Adrenal gland (tissue), 5 donors: ENCODE data around the gene SRRT.

Experiments used
- CTCF ChIP-seq, 6 experiments: fragments of 450-650 bp in 4 of 6; fragments of 200-600 bp in 2 of 6; sonication (generic) in 1 of 6; IDR thresholded peaks; 1 replicate in 5 of 6; 2 replicates in 1 of 6; pipeline versions ENCODE4 v1.5.1 to v1.8.0; 2016 to 2021; ENCODE audit warnings: antibody characterized with exemption in 6 of 6, mild to moderate bottlenecking in 2 of 6, moderate library complexity in 1 of 6
- POLR2A ChIP-seq, 2 donors: fragments of 450-650 bp; IDR thresholded peaks; one replicate each; pipeline ENCODE4 v1.6.1; 2017; ENCODE audit warnings: antibody characterized with exemption in 2 of 2, mild to moderate bottlenecking in 2 of 2, moderate library complexity in 1 of 2
- donor health status: DM: no; HTN: no; CAD: no.

- TF ChIP-seq POLR2A (IDR thresholded peaks at IDR 0.05) (no peak), CTCF (IDR thresholded peaks at IDR 0.05) (no peak)
Observed at GRCh38 chr7:100879685-100880261, 4.9 kb downstream of the SRRT start.
